ENCODE measurements around the gene RPL19.

Gene RPL19

DNA sequence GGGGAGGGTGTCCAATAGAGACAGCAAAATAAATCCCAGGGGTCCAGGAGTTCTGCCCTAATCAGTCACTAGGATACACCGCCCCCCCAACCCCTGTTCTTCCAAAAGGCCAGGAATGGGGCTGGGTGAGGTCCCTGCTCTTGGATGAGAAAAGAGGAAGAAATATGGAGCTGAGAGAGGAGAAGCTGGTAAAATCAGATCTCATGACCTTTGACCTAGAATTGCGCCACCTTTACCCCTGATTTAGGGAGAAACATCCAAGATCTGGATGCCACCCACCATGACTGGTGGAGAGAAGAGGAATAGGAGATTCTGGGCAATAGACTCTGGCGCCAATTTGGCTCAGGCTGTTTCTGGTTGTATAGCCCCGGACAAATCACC is 1.9 kb upstream of the RPL19 start:
- no peak for DNase-seq

GRCh38 chr17:39199820-39200069 is 338 bp upstream of the RPL19 start:
- DNase-seq = peak; percentile 93

DNA sequence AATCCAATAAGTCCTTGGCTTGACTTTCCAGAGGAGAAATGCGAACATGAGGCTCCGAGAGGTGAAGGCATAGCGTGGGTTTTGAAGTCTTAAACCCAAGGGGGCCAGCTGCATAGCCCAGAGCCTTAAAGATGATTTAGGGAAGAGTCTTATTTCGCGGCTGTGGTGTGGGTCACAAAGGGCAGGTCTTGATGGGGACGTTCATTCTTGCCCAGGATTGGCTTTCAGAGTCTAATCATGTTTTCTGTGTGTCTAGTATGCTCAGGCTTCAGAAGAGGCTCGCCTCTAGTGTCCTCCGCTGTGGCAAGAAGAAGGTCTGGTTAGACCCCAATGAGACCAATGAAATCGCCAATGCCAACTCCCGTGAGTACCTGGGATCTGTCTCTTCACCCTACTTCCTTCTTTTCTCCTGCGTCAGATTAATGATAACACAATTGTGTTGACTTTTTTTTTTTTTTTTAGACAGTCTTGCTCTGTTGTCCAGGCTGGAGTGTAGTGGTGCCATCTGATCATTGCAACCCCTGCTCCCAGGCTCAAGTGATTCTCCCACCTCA is 951 bp downstream of the RPL19 start:
- no peak for DNase-seq

- DNase-seq = no peak
These were observed 4.2 kb downstream of the RPL19 start for GRCh38 chr17:39204245-39204644.

GRCh38 chr17:39205112-39205526 is 5.0 kb downstream of the RPL19 start:
- no peak for DNase-seq

- DNase-seq = no peak
These were observed 8.1 kb downstream of the RPL19 start for GRCh38 chr17:39208136-39208535.

- DNase-seq = no peak
These were observed 8.8 kb downstream of the RPL19 start for GRCh38 chr17:39208893-39209292.

- no peak for DNase-seq
These were observed 9.4 kb downstream of the RPL19 start for GRCh38 chr17:39209317-39210092.

GRCh38 chr17:39210093-39210434 is 10.0 kb downstream of the RPL19 start:
- DNase-seq = no peak

GRCh38 chr17:39212195-39212810 is 12.2 kb downstream of the RPL19 start:
- no peak for DNase-seq

DNA sequence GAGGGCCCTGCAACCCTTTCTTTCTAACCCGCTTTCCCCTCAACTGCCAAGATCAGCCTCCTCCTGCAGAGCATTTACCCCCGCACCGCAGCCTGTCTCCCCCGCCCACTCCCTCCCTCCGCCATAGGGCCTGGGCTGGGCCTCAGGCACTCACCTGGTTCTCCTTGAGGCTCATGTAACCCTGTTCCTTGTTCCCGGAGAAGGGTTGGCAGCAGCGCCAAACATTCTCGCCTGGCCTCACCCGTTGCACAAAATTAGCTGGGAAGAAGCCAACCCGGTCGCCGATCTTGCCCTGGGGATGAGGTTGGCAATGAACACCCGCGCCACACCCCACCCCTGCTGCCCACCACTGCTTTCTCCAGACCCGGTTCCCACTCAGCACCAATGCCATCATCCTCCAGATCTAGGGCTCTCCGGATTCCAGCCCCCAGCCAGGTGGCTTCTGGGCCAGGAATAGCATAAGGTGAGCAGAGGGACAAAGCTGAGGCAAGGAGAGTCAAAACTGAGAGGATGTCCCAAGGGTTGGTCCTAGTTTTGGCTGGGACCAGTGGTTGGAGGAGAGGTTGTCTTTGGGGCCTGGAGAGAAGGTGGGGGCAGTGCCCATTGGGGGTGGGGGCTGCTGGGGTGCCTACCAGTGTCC is 12.9 kb downstream of the RPL19 start:
- DNase-seq = no peak

GRCh38 chr17:39213852-39214251 is 13.8 kb downstream of the RPL19 start:
- no peak for DNase-seq

- DNase-seq = no peak
These were observed 17.8 kb downstream of the RPL19 start for GRCh38 chr17:39217734-39218369.

DNA sequence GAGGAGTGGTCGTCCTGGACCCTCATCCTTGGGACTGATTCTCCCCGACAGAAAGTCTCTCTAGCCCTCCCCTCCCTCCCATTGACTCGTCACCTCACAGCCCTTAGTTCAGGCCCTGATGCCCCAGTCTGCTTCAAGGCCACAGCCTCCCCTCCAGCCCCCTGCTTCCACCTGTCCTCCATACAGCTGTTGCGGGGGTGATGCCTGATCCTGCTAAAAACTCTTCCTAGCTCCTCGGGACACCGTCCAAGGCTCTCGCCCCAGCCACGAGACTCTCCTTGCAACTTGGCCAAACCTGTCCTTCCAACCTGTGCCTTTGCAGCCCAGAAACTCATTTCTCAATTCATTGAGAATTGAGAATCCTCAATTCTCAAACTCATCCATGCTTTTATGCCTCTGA is 18.8 kb downstream of the RPL19 start:
- DNase-seq = no peak

- DNase-seq = no peak
These were observed 19.6 kb downstream of the RPL19 start for GRCh38 chr17:39219647-39220154.

DNA sequence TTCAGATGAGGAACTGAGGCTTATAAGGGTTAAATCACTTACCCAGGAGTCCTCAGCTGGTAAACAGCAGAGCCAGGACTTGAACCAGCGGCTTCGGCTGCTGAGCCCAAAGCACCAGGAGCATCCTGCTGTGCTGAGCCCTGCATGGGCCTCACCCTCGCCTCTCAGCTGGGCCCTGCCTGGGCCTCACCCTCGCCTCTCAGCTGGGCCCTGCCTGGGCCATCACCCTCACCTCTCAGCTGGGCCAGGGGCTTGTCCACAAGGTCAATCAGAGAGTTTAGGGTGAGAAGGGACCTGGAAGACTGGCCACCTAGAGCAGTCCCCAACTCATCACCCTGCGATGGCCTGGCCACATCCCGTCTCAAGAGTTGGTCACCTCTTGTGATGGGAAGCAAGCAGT is 21.5 kb downstream of the RPL19 start:
- DNase-seq = no peak

GRCh38 chr17:39222151-39222550 is 22.1 kb downstream of the RPL19 start:
- no peak for DNase-seq

GRCh38 chr17:39222866-39223834 is 23.1 kb downstream of the RPL19 start:
- DNase-seq = no peak

- no peak for DNase-seq
These were observed 24.1 kb downstream of the RPL19 start for GRCh38 chr17:39223907-39224777.

- DNase-seq = no peak
These were observed 24.8 kb downstream of the RPL19 start for GRCh38 chr17:39224778-39225307.

DNA sequence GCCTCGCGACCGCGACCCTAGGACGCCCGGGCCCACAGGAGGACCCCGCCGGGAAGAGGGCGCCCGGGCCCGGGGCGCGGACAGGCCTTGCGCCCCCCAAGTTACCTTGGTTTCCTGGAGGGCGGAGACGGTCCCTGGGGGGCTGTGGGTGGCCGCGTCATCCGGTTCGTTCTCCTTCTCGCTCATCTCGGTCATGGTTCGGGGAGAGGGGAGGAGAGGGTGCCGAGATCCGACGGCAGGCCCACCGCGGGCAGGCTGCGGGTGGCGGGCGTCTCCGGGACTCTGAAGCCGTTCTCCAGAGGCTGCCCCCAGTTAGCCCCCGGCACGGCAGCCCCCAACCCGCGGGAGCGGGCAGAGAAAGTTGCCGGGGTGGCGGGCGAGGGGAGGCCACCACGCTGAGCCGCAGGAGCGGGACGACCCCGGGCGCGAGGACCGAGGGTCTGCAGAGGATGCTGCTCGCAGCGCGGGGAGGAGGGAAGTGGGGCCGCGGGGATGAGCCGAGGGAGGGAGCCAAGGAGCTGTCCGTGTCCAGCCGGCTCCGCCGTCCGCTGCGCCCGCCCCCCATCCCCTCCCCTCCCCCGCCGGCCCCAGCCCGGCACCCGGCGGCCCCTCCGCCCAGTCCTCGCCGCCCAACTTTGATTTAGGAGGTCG is 25.4 kb downstream of the RPL19 start, which contains the start of gene STAC2:
TSS of gene STAC2 (minus strand) at position 638 of the 651 bp plus-strand sequence. CDS start at position 195, 443 bp downstream.
- DNase-seq = no peak
